Pulmonary artery endothelial cell (primary cell): Measurements from ENCODE around the gene DUS1L. TPM values are rescaled to one million over a fixed set of nuclear protein-coding genes. Genes with fewer than 3 reads are reported as not detected.

Experiments
- DNase-seq: peaks from one replicate; pipeline ENCODE4 v3.0.0-alpha.2; 2011; ENCODE audit warnings: low read depth, low spot score
- total RNA-seq: library from RNA; depleted of rRNA; stranded (reverse); fragments of >200 nt; gene quantifications from 2 replicates; pipeline ENCODE4 v1.2.3, GENCODE V29; 2014

Gene DUS1L
- total RNA-seq, 1 donor from 2014 or later: 66.1 TPM

- no peak for DNase-seq
These were observed 37.4 kb downstream of the DUS1L start for GRCh38 chr17:82028246-82028645.

DNA sequence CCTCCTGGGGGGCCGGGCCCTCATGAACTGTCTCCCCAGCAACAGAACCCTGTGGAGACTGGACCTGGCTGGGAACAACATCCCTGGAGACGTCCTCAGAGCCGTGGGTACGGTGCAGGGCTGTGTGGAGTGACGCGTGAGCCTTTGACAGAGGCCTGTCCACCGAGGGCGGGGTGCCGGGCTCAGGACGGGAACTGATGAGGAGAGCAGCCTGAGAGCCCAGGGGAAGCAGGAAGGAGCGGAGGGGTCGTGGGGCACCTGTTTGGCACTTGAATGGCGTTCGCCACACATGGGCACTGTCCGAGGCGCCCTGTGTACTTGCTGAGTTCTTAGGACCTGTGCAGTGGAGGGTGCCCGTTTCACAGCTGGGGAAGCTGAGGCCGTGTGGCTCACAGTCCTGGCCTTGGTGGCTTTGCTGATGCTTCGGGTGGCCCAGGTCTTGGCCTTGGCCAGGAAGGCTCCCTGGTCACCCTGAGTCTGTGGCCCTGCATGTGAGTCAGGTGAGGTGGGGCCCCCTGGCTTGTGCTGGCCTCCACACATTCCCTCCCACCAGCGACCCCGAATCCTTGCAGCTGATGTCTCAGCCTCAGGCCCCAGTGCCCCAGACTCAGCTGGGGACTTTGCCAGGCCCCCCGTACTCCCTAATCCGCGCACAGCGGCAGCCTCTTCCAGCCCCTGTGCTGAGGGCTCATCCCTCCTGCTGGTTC, 40.0 kb downstream of the DUS1L start:
- no peak for DNase-seq

GRCh38 chr17:82024859-82025258, 40.7 kb downstream of the DUS1L start:
- DNase-seq: no peak

DNA sequence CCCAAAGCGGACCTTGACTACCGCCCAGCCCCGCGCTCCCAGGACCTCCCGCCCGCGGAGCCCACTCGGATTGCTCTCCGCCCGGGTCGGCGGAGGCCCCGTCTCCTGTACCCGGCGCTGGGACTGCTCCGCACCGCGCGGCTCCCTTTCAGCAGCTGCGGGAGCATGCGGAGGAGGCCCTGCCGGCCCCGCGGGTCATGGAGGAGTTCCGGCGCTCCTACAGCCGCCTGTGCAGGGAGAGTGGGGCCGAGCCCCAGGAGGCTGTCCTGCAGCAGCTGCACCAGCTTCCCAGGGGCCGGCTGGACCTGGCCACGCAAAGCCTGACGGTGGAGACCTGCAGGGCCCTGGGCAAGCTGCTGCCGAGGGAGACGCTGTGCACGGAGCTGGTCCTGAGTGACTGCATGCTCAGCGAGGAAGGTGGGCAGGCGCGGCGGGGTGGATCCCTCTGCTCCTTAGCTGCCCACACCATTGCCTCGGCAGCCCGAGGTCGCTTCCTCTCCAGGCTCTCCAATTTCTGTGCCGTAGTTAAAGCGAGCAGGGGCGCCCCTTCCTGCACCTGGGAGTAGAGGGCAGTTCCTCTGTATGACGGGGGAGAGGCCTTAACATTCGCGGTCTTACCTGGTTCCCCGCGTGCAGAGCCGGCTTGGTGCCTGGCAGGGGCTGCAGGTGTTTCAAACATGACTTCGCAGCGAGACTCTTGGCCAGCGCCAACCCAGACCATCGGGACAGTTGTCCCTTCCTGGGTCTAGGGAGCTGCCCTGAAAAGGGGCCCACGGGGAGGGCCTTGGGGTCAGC, 42.0 kb downstream of the DUS1L start:
- DNase-seq: no peak

- peak; percentile 98 for DNase-seq
These were observed 42.6 kb downstream of the DUS1L start, which contains the start of gene LRRC45 for GRCh38 chr17:82022981-82023446. Gene LRRC45, plus strand, starts transcription at chr17:82023305. Its CDS starts 339 bp downstream, at chr17:82023644.

DNA sequence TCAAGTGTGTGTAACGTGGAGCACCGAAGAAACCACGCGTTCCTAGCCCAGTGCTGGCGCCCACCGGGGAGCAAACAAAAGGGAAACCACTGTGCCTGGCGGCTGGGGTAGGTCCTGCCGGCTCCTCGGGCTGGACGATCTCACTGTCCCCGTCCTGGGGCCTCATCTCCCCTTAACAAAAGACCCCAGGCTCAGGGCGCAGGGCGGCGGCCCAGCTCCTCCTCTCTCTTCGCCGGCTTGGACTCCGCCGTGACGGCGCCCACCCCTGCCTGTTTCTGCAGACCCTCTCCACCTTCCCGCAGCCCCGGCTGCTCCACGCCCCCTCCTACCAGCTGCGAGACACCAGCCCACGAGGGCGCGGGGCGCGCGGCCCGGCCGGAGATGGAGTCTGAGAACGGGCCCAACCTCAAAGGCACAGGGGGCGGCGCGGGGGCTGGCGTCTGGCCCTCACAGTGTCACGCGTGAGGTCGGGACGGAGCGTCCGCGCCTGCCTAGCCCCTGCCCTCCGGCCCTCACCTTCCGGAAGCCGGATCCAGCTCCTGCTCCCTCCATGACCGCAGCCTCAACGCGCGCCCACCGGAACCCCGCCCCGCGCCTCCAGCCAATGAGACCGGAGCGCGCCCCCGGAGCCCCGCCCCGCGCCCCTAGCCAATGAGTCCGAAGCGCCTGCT, 43.2 kb downstream of the DUS1L start, which contains the start of gene CENPX:
CENPX (minus strand) TSS at position 569 of the 671 bp plus-strand sequence; CDS start at position 552, 17 bp downstream.
- no peak for DNase-seq

GRCh38 chr17:82021900-82022309, 43.7 kb downstream of the DUS1L start:
- no peak for DNase-seq

DNA sequence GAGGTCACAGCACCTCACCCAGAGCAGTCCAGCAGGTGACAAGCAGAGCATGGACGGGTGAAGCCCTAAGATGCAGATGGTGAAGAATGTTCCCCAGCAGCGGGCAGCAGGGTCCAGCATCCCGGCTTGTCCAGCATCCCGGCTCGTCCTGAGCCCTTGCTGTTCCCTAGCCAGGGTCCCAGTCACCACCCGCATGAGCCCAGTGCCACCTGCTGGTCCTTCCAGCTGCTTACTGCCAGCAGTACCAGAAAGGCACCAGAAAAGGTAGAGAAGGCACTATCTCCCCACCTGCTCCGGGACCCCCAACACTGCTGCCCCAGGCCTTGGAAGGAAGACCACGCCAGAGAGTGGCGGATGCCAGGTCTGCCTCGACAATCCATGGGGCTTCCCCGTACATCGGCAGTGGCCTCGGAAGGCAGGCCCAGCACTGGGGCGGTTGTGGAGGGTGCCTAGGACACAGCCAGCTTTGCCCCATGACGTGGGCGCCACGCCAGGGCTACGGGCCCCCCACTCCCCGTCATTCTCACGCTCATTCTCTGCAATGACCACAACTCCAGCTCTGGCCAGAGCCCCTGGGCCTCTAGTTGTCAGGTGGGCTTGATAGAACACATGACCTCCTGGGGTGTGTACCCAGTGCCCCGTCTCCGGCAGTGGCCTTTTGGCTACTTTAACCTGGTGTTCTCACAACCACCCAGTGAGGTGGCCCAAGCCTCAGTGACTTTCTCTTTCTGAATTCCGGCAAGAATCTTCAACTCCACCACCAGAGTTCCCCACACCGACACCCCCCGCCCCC, 44.3 kb downstream of the DUS1L start:
- DNase-seq: no peak

DNA sequence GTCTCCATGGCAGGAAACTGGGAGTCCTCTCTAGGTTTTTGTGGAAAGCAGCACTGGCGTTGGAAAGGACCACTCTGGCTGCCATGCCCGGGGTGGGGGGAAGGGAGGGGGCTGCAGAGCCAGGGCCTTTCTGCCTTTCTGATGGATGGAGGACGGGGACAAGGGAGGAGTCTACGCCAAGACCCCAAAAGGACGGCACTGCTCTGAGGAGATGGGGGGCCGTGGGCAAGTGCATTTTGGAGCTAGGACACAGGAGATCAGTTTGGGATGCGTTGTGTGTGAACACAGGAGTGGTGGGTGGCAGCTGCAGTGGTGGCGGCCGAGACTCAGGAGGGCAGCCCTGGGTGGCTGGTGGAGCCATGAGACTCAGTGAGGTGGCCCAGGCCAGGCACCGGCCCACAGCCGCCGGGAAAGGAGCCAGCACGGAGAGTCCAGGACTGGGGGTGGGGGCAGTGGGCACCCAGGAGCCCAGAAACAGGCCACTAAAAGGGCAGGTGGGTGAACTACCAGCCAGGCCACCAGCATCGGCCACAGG, 45.0 kb downstream of the DUS1L start:
- no peak for DNase-seq

- no peak for DNase-seq
These were observed 45.7 kb downstream of the DUS1L start for GRCh38 chr17:82019690-82020571.

- DNase-seq: no peak
These were observed 46.5 kb downstream of the DUS1L start for GRCh38 chr17:82018989-82019689.

DNA sequence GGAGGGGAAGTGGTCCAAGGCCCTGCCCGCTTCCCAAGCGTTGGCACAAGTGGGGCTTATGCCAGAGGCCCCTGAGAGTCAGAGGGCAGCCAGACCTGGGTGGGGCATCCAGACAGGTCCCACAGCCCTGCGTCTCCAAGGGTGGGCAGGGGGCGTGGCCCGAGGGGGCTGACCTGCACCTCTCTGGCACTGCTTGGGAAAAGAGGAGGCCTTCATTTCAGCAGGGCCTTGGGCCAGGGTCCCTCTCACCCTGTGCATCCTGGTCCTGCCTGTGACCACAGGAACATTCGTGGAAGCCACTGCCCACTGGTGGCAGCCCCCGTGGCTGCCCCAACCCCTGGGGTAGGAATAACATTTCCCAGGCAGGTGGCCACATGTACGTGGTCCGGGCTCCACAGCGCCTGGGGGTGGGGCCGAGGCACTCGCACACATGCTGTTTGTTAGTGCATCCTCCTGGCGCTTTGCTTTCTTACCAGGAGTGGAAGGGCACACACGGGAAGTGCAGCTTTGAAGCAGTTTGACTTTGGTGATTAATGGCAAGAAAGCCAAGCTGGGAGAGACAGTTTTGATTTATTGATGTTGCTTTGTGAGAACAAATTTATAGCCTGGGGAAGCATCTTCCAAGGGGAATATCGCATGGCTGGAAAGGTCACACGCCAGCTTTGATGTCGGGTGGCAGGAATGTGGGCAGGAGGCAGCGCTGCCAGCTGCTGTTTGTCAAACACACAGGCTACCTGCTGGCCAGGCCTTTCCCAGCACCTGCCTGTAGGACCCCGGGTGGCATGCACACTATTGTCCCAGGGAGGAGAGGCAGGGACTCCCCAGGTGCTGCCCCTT, 47.2 kb downstream of the DUS1L start:
- DNase-seq: no peak

DNA sequence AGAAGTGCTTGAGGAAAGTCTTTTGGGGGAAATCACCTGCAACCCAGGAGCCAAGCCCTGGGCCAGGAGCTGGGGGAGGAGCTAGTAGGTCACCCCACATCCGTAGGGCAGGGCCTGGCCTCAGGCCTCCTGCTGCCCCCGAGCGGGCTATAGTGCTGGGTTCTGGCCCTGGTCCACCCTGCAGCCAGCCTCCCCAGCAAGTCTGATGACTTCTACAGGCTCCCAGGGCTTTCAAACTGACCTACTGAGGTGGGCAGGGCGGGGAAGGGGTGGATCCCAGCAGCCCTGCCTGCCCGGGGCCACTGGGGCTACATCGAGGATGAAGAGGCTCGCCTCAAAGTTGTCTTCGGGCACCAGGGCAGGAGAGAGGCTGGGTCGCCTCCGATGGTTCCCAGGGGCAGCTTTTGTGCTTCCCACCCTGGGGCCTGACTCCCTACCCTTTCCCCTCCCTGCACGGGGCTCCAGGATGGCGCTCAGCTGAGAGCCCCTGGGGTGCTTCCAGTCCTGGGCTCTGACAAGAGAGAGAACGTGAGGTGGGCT, 47.9 kb downstream of the DUS1L start:
- no peak for DNase-seq

- no peak for DNase-seq
These were observed 48.6 kb downstream of the DUS1L start for GRCh38 chr17:82016875-82017459.

DNA sequence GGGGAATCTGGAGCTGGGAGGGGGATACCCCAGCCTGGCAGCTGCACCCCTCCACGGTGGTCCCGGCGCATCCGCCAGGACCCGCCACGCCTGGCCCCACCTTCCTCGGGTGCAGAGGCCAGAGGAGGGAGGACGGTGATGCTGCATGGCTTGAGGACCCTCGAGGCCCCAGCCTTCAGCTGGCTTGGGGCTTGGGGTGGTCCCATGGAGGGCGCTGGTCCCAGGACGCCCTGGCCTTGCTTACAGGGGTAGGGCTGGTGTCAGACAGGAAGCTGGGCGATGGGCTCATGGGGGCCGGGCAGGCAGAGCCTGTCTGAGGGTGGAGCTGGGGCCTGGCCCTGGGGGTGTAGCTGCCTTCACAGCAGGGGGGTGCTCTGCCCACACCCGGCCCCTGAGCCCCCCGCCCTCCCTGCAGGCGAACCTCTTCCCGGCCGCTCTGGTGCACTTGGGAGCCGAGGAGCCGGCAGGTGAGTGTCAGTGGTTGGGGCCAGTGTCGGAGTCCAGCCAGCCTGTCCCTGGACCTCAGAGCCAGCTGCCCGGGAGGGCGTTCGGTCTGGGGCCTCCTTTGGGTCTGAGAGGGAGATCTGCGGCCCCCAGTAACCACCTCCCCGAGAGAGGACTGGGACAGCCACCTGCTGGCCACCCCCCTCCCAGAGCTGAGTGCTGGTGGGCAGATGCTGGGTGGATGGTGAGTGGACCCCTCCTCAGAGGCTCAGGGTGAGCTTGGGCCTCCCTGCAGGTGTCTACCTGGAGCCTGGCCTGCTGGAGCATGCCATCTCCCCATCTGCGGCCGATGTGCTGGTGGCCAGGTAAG, 49.3 kb downstream of the DUS1L start:
- no peak for DNase-seq

- no peak for DNase-seq
These were observed 50.2 kb downstream of the DUS1L start for GRCh38 chr17:82015311-82015971.
